Measurements from ENCODE around the gene RBFOX2. TPM values are rescaled to one million over a fixed set of nuclear protein-coding genes. Genes with fewer than 3 reads are reported as not detected.
A peak's percentile ranks its signal among the peaks of the same experiment; 100 is the strongest.

RBFOX2 gene
- total RNA-seq, 4 donors from 2014 or later = 50.2 to 75.6 (median 71.4) TPM

DNA sequence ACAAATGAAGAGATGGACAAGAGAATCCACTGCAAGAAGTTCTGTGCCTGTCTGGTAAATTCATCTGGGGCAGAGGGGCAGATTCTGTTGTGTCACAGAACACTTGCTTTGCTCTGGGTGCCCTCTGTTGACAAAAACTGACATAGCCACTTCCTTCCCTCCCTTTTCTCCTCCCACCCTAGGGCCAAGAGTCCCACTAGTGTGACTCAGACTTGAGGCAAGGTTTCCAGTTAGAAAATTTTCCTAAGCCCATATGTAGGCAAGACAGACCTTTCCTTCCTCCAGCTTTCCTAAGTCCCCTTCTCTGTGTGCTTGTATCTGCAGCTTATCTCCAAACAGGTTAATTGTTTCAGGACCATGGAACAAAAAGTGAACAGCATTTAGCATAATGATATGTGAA, 106.8 kb downstream of the RBFOX2 start:
- no peaks in the 10 kb centered on the region for H3K9me3 ChIP-seq
- TF ChIP-seq POLR2A (IDR thresholded peaks at IDR 0.05) (no peak), EP300 (IDR thresholded peaks at IDR 0.05) (peak in 1 of 2 donors; percentile 65)
- TF ChIP-seq, protein P1, sequence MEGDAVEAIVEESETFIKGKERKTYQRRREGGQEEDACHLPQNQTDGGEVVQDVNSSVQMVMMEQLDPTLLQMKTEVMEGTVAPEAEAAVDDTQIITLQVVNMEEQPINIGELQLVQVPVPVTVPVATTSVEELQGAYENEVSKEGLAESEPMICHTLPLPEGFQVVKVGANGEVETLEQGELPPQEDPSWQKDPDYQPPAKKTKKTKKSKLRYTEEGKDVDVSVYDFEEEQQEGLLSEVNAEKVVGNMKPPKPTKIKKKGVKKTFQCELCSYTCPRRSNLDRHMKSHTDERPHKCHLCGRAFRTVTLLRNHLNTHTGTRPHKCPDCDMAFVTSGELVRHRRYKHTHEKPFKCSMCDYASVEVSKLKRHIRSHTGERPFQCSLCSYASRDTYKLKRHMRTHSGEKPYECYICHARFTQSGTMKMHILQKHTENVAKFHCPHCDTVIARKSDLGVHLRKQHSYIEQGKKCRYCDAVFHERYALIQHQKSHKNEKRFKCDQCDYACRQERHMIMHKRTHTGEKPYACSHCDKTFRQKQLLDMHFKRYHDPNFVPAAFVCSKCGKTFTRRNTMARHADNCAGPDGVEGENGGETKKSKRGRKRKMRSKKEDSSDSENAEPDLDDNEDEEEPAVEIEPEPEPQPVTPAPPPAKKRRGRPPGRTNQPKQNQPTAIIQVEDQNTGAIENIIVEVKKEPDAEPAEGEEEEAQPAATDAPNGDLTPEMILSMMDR (IDR thresholded peaks at IDR 0.05) = peak; percentile 47 to 72 (median 66)
- no peak overlapping the region for H3K4me3 ChIP-seq
- peak overlapping the region in 3 of 4 donors; percentile 38 to 78 (median 48) for H3K27ac ChIP-seq
- no peaks in the 10 kb centered on the region for H3K27me3 ChIP-seq
- H3K36me3 ChIP-seq = no peaks in the 10 kb centered on the region
- H3K4me1 ChIP-seq = peaks cover 0 to 54% (median 9%) of the 10 kb centered on the region in 4 donors
- DNase-seq (ENCODE audit: low spot score in 2 of 2) = peak; percentile 33 to 81

DNA sequence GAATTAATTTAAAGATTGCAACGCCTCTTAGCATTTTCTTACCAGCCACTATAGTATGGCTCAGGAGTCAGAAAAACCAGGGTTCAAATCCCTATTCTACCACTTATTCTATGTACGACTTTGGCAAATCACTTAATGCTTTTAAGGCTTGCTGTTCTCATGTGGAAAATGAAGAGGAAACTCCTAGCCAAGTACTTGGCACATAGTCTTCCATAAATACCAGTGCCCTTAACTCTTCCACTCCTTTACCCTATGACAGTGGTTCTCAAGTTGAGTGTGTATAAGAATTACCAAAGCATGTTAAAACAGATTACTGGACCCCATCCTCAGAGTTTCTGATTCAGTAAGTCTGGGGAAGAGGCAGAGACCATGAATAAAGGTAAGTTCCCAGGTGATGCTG, 107.6 kb downstream of the RBFOX2 start:
- Histone ChIP-seq H3K36me3 (no peaks in the 10 kb centered on the region), H3K27ac (peak overlapping the region in 2 of 4 donors; percentile 40 to 78), H3K27me3 (no peaks in the 10 kb centered on the region), H3K9me3 (no peaks in the 10 kb centered on the region), H3K4me3 (no peak overlapping the region), H3K4me1 (peaks cover 0 to 61% (median 10%) of the 10 kb centered on the region in 4 donors)
- 55% methylated on average over 2 of the region's 2 CpGs for WGBS, 2 donors
- no peak for DNase-seq (ENCODE audit: low spot score in 2 of 2)
- TF ChIP-seq, protein P1 (IDR thresholded peaks at IDR 0.05) = no peak
- TF ChIP-seq POLR2A (IDR thresholded peaks at IDR 0.05) (no peak), EP300 (IDR thresholded peaks at IDR 0.05) (no peak)

- no peaks in the 10 kb centered on the region for H3K36me3 ChIP-seq
- no peak for DNase-seq (ENCODE audit: low spot score in 2 of 2)
- TF ChIP-seq, protein P1 (IDR thresholded peaks at IDR 0.05) = no peak
- TF ChIP-seq POLR2A (IDR thresholded peaks at IDR 0.05) (no peak), EP300 (IDR thresholded peaks at IDR 0.05) (no peak)
- peaks cover 0 to 78% (median 21%) of the 10 kb centered on the region in 4 donors for H3K4me1 ChIP-seq
- WGBS, 2 donors = 84 to 87% methylated on average over 8 of the region's 8 CpGs
- H3K27me3 ChIP-seq = no peaks in the 10 kb centered on the region
- no peak overlapping the region for H3K27ac ChIP-seq
- H3K4me3 ChIP-seq = no peak overlapping the region
- no peaks in the 10 kb centered on the region for H3K9me3 ChIP-seq
Observed at GRCh38 chr22:35919002-35919542, 109.6 kb downstream of the RBFOX2 start.

DNA sequence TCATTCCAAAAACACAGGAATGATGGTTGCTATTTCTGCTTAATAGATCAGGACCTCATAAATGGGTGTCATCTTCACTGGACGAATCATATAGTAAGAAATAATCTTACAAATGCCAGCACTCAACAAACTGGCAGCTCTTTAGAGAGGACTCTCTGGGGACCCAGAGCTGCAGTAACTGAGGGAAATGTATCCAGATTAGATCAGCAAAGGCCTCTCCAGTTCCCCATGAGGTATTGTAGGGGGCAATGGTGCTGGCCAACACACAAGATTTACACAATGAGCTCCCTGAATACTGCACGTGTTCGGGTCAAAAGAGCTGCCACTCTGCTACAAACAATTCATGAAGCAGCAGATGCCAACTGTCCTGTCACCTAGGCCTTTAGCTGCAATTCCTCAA, 110.2 kb downstream of the RBFOX2 start:
- TF ChIP-seq EP300 (IDR thresholded peaks at IDR 0.05) (no peak), POLR2A (IDR thresholded peaks at IDR 0.05) (no peak)
- TF ChIP-seq, protein P1 (IDR thresholded peaks at IDR 0.05) = no peak
- DNase-seq (ENCODE audit: low spot score in 2 of 2) = no peak
- H3K27me3 ChIP-seq = no peaks in the 10 kb centered on the region
- no peaks in the 10 kb centered on the region for H3K36me3 ChIP-seq
- 30 to 32% methylated on average over 3 of the region's 3 CpGs for WGBS, 2 donors
- H3K4me1 ChIP-seq = peaks cover 0 to 84% (median 26%) of the 10 kb centered on the region in 4 donors
- no peaks in the 10 kb centered on the region for H3K9me3 ChIP-seq
- H3K4me3 ChIP-seq = no peak overlapping the region
- no peak overlapping the region for H3K27ac ChIP-seq

DNA sequence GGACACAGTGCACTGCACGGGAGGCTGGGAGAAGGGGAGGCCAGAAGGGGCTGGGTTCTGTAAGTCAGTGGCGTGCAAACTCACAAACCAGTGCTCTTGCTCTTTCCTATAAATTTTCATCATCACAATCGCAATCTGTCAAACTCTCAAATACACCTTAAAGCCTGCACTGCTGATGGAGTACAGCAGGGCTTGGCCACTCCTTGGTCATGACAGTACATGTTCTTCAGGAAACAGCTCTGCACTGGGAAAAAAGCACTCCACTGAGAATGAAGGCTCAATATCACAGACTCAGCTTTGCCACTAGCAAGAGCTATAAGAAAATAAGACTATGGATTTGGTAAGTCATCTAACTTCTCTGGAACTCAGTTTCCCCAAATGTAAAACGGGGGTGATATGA, 111.0 kb downstream of the RBFOX2 start:
- Histone ChIP-seq H3K9me3 (no peaks in the 10 kb centered on the region), H3K36me3 (no peaks in the 10 kb centered on the region), H3K4me3 (no peak overlapping the region), H3K27ac (no peak overlapping the region), H3K4me1 (peaks cover 0 to 90% (median 29%) of the 10 kb centered on the region in 4 donors), H3K27me3 (no peaks in the 10 kb centered on the region)
- TF ChIP-seq EP300 (IDR thresholded peaks at IDR 0.05) = no peak
- no peak for TF ChIP-seq POLR2A (IDR thresholded peaks at IDR 0.05)
- TF ChIP-seq, protein P1 (IDR thresholded peaks at IDR 0.05) = no peak
- DNase-seq (ENCODE audit: low spot score in 2 of 2) = no peak
- WGBS, 2 donors = 85 to 86% methylated on average over 4 of the region's 4 CpGs

Data from tibial nerve (tissue), 4 donors.